Measurements from ENCODE around the gene CDH4. TPM values are rescaled to one million over a fixed set of nuclear protein-coding genes. Genes with fewer than 3 reads are reported as not detected.
"Not testable (repeated sequence)": the region's sequence is repeated elsewhere in the genome, so short reads cannot be mapped to it uniquely, and the experiment has no call there.

Gene CDH4
- total and polyA plus RNA-seq, 5 donors from 2014 or later = 0.07 to 0.69 (median 0.49) TPM; not detected in 1

DNA sequence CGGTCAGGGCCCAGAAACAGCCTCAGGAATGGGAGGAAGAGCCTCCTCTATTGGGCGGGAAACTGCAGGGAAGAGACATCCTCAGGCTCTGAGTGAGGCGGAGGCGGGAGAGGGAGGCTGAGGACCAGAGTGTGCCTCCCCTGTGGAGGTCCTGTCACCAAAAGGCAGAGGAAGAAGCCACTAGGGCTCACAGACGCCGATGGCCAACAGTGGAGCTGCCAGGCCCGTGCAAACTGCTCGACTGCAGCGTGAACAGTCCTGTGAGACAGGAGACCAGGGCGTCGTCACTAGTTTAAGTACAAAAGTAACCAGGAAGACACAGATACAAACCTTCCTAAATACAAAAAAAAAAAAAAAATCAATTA is 730.9 kb downstream of the CDH4 start:
- H3K27me3 ChIP-seq (ENCODE audit: control insufficient read depth, insufficient read depth, low read length) = no peaks in the 10 kb centered on the region
- H3K36me3 ChIP-seq (ENCODE audit: control insufficient read depth, insufficient read depth, low read length) = peaks cover 23% of the 10 kb centered on the region
- H3K36me3 Mint-ChIP-seq = peaks cover 24% of the 10 kb centered on the region

DNA sequence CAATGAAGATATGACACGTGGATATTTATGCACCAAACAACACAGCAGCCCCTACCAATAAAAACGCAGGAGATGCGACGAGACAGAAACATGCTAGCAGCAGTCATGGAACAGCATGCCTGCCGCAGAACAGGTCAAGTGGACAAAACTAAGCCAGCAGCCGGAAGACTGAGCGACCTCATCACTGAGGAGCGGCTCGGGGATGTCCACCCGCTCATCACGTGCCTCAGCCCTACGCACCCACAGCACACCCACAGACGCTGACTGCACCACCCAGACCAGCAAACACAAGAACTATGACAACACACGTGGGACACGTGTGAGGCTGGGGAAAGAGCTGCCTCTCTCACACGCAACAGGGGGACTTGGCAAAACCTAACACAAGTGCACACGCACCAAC is 731.9 kb downstream of the CDH4 start:
- H3K9me3 ChIP-seq (ENCODE audit: control insufficient read depth in 2 of 2, low read length in 2 of 2) = peaks cover 7 to 19% of the 10 kb centered on the region in 2 experiments
- Mint-ChIP-seq H3K27me3 (no peaks in the 10 kb centered on the region), H3K27ac (no peak overlapping the region), H3K4me1 (peaks cover 5 to 23% (median 9%) of the 10 kb centered on the region in 4 donors), H3K4me3 (no peak overlapping the region), H3K36me3 (peaks cover 33% of the 10 kb centered on the region), H3K9me3 (peaks cover 0 to 18% (median 0%) of the 10 kb centered on the region in 7 donors)
- no peak overlapping the region for H3K4me3 ChIP-seq (ENCODE audit: low read depth, low read length)
- peaks cover 31% of the 10 kb centered on the region for H3K36me3 ChIP-seq (ENCODE audit: control insufficient read depth, insufficient read depth, low read length)
- H3K27me3 ChIP-seq (ENCODE audit: control insufficient read depth, insufficient read depth, low read length) = no peaks in the 10 kb centered on the region
- peaks cover 5% of the 10 kb centered on the region for H3K4me1 ChIP-seq (ENCODE audit: control insufficient read depth, insufficient read depth, low read length, poor library complexity, severe bottlenecking)
- no peak overlapping the region for H3K27ac ChIP-seq (ENCODE audit: insufficient read depth, low read length, poor library complexity, severe bottlenecking)
- ATAC-seq (ENCODE audit: low read depth in 2 of 2) (no peak), DNase-seq (no peak)

More for the DNA sequence above, 730.9 kb downstream of the CDH4 start:
- Histone ChIP-seq H3K4me1 (ENCODE audit: control insufficient read depth, insufficient read depth, low read length, poor library complexity, severe bottlenecking) (peaks cover 5% of the 10 kb centered on the region), H3K4me3 (ENCODE audit: low read depth, low read length) (no peak overlapping the region), H3K27ac (ENCODE audit: insufficient read depth, low read length, poor library complexity, severe bottlenecking) (no peak overlapping the region), H3K9me3 (ENCODE audit: control insufficient read depth in 2 of 2, low read length in 2 of 2) (peaks cover 7 to 19% of the 10 kb centered on the region in 2 experiments)
- Mint-ChIP-seq H3K4me3 (no peak overlapping the region), H3K4me1 (peaks cover 5 to 23% (median 9%) of the 10 kb centered on the region in 4 donors), H3K27me3 (no peaks in the 10 kb centered on the region), H3K9me3 (peaks cover 0 to 18% (median 0%) of the 10 kb centered on the region in 7 donors), H3K27ac (peak overlapping the region in 1 of 3 donors; percentile 52)
- DNase-seq (no peak), ATAC-seq (ENCODE audit: low read depth in 2 of 2) (no peak)

DNA sequence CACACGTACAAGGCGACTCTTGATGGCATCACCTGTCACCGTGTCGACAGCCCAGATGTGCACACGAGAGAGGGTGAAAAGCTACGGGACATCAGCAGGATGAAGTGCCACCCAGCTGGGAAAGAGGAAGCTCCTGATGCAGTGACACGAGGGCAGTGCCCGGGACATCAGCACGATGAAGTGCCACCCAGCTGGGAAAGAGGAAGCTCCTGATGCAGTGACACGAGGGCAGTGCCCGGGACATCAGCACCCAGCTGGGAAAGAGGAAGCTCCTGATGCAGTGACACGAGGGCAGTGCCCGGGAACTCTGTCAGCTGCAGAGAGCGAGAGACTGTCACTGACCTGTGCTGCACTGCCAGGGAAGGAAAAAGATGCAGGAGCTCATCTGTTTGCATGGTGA is 732.4 kb downstream of the CDH4 start:
- peaks cover 31% of the 10 kb centered on the region for H3K36me3 ChIP-seq (ENCODE audit: control insufficient read depth, insufficient read depth, low read length)
- DNase-seq; H3K27me3 Mint-ChIP-seq; ATAC-seq (ENCODE audit: low read depth in 2 of 2); H3K27ac ChIP-seq (ENCODE audit: insufficient read depth, low read length, poor library complexity, severe bottlenecking); H3K4me3 ChIP-seq (ENCODE audit: low read depth, low read length); H3K4me1 ChIP-seq (ENCODE audit: control insufficient read depth, insufficient read depth, low read length, poor library complexity, severe bottlenecking); H3K27me3 ChIP-seq (ENCODE audit: control insufficient read depth, insufficient read depth, low read length); H3K27ac Mint-ChIP-seq: not testable (repeated sequence)
- H3K4me1 Mint-ChIP-seq = peaks cover 5 to 23% (median 9%) of the 10 kb centered on the region in 4 donors
- peaks cover 0 to 18% (median 0%) of the 10 kb centered on the region in 7 donors for H3K9me3 Mint-ChIP-seq
- peaks cover 35% of the 10 kb centered on the region for H3K36me3 Mint-ChIP-seq
- H3K4me3 Mint-ChIP-seq = peak overlapping the region in 1 of 4 donors; percentile 54
- H3K9me3 ChIP-seq (ENCODE audit: control insufficient read depth in 2 of 2, low read length in 2 of 2) = peaks cover 7 to 19% of the 10 kb centered on the region in 2 experiments

DNA sequence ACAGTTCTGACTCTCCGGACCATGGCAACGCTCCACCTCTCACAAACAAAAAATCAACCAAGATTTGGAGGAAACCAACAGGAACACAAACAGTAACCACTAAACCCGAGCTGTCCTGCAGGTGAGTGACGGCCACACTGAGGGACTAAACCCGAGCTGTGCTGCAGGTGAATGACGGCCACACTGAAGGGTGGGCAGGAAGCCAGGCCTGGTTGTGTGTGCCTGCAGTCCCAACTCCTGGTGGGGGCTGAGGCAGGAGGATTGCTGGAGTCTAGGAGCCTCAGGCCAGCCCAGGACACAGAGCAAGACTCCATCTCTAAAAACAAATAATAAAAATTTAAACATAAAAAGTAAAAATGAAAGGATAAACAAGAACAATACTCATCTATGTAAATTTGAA is 733.0 kb downstream of the CDH4 start:
- no peak overlapping the region for H3K4me3 Mint-ChIP-seq
- peaks cover 40% of the 10 kb centered on the region for H3K36me3 Mint-ChIP-seq
- Histone ChIP-seq H3K36me3 (ENCODE audit: control insufficient read depth, insufficient read depth, low read length) (peaks cover 36% of the 10 kb centered on the region), H3K4me1 (ENCODE audit: control insufficient read depth, insufficient read depth, low read length, poor library complexity, severe bottlenecking) (peaks cover 5% of the 10 kb centered on the region), H3K9me3 (ENCODE audit: control insufficient read depth in 2 of 2, low read length in 2 of 2) (peaks cover 7 to 19% of the 10 kb centered on the region in 2 experiments), H3K27ac (ENCODE audit: insufficient read depth, low read length, poor library complexity, severe bottlenecking) (no peak overlapping the region), H3K27me3 (ENCODE audit: control insufficient read depth, insufficient read depth, low read length) (no peaks in the 10 kb centered on the region), H3K4me3 (ENCODE audit: low read depth, low read length) (no peak overlapping the region)
- peaks cover 0 to 18% (median 0%) of the 10 kb centered on the region in 7 donors for H3K9me3 Mint-ChIP-seq
- H3K4me1 Mint-ChIP-seq = peaks cover 5 to 23% (median 9%) of the 10 kb centered on the region in 4 donors
- H3K27me3 Mint-ChIP-seq = no peaks in the 10 kb centered on the region
- DNase-seq (no peak), ATAC-seq (ENCODE audit: low read depth in 2 of 2) (no peak)
- no peak overlapping the region for H3K27ac Mint-ChIP-seq

DNA sequence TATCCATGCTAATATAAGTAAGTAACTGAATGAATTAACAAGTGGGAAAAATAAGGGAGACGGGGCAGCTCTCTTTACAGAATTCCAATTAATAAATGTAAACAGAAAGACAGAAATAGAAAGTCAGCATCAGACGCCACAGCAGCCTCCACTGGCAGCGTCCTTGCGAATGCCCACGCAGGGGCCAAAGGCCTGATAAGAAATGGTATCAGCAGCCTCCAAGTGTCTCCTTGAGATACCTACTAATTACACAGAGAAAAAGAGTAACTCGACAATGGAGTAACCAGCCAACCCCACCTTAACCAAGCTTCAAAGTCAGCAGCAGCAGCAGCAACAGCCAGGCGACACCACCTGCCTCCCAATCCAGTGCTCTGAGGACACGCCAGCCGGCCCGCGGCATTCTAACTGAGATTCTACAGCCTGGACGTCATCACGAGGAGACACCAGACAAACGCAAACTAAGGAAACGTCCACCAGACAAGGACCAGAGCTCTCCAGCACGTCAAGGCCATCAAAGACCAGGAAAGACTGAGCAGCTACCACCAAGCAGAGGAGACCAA is 734.8 kb downstream of the CDH4 start:
- H3K4me3 Mint-ChIP-seq = no peak overlapping the region
- Histone ChIP-seq H3K9me3 (ENCODE audit: control insufficient read depth in 2 of 2, low read length in 2 of 2) (peaks cover 11 to 24% of the 10 kb centered on the region in 2 experiments), H3K4me3 (ENCODE audit: low read depth, low read length) (no peak overlapping the region), H3K27me3 (ENCODE audit: control insufficient read depth, insufficient read depth, low read length) (no peaks in the 10 kb centered on the region), H3K27ac (ENCODE audit: insufficient read depth, low read length, poor library complexity, severe bottlenecking) (no peak overlapping the region), H3K4me1 (ENCODE audit: control insufficient read depth, insufficient read depth, low read length, poor library complexity, severe bottlenecking) (peaks cover 5% of the 10 kb centered on the region), H3K36me3 (ENCODE audit: control insufficient read depth, insufficient read depth, low read length) (peaks cover 53% of the 10 kb centered on the region)
- peaks cover 0 to 19% (median 4%) of the 10 kb centered on the region in 4 donors for H3K4me1 Mint-ChIP-seq
- H3K27ac Mint-ChIP-seq = no peak overlapping the region
- no peaks in the 10 kb centered on the region for H3K27me3 Mint-ChIP-seq
- H3K36me3 Mint-ChIP-seq = peaks cover 53% of the 10 kb centered on the region
- H3K9me3 Mint-ChIP-seq = peaks cover 0 to 25% (median 7%) of the 10 kb centered on the region in 7 donors
- ATAC-seq (ENCODE audit: low read depth in 2 of 2) = no peak
- no peak for DNase-seq

DNA sequence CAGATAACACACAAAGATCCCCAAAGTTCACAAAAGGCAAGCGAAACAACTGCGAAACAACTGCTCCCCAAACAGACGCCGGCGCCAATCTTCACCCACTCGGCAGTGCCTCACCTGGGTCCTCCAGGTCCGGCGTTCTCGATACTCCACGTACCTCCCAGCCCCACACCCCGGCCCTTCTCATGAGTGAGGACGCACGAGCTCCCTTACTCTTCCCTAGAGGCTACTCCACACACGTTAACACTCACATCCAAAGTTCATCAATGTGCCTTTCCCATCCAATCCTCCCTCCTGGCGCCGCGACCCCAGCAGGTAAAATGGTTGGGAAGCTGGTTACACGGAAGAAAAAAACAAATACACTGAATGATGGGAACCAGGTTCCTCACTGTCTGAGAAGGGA is 736.6 kb downstream of the CDH4 start:
- Mint-ChIP-seq H3K4me3 (no peak overlapping the region), H3K27me3 (no peaks in the 10 kb centered on the region), H3K36me3 (peaks cover 70% of the 10 kb centered on the region), H3K27ac (no peak overlapping the region), H3K4me1 (peaks cover 0 to 14% (median 2%) of the 10 kb centered on the region in 4 donors), H3K9me3 (peaks cover 0 to 25% (median 11%) of the 10 kb centered on the region in 7 donors)
- Histone ChIP-seq H3K27ac (ENCODE audit: insufficient read depth, low read length, poor library complexity, severe bottlenecking) (no peak overlapping the region), H3K4me3 (ENCODE audit: low read depth, low read length) (no peak overlapping the region), H3K9me3 (ENCODE audit: control insufficient read depth in 2 of 2, low read length in 2 of 2) (peaks cover 16 to 20% of the 10 kb centered on the region in 2 experiments), H3K27me3 (ENCODE audit: control insufficient read depth, insufficient read depth, low read length) (no peaks in the 10 kb centered on the region), H3K4me1 (ENCODE audit: control insufficient read depth, insufficient read depth, low read length, poor library complexity, severe bottlenecking) (no peaks in the 10 kb centered on the region), H3K36me3 (ENCODE audit: control insufficient read depth, insufficient read depth, low read length) (peaks cover 69% of the 10 kb centered on the region)
- DNase-seq = no peak
- no peak for ATAC-seq (ENCODE audit: low read depth in 2 of 2)

DNA sequence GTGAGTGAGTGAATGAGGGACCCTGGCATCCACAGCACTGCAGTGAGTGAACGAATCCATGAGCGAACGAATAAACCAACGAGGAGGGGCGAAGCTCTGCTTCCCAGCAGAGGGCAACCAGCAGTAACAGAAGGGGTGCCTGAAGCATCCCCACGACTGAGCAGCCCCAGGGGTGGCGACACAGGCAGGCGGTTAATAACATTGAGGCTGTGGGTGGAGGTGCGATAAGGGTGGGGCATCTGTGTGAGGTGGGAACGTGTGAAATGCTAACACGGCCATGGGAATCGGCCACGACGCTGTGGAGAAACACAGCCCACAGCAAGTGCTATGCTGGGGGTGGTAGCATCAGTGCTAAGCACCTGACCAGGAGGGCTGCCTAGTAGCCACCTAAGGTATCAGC is 737.7 kb downstream of the CDH4 start:
- no peak overlapping the region for H3K27ac Mint-ChIP-seq
- no peak overlapping the region for H3K4me3 Mint-ChIP-seq
- Histone ChIP-seq H3K4me1 (ENCODE audit: control insufficient read depth, insufficient read depth, low read length, poor library complexity, severe bottlenecking) (no peaks in the 10 kb centered on the region), H3K27me3 (ENCODE audit: control insufficient read depth, insufficient read depth, low read length) (no peaks in the 10 kb centered on the region), H3K9me3 (ENCODE audit: control insufficient read depth in 2 of 2, low read length in 2 of 2) (peaks cover 16 to 20% of the 10 kb centered on the region in 2 experiments), H3K4me3 (ENCODE audit: low read depth, low read length) (no peak overlapping the region), H3K27ac (ENCODE audit: insufficient read depth, low read length, poor library complexity, severe bottlenecking) (no peak overlapping the region), H3K36me3 (ENCODE audit: control insufficient read depth, insufficient read depth, low read length) (peaks cover 71% of the 10 kb centered on the region)
- DNase-seq (no peak), ATAC-seq (ENCODE audit: low read depth in 2 of 2) (no peak)
- no peaks in the 10 kb centered on the region for H3K27me3 Mint-ChIP-seq
- peaks cover 73% of the 10 kb centered on the region for H3K36me3 Mint-ChIP-seq
- peaks cover 0 to 19% (median 11%) of the 10 kb centered on the region in 7 donors for H3K9me3 Mint-ChIP-seq
- peaks cover 0 to 8% (median under 1%) of the 10 kb centered on the region in 4 donors for H3K4me1 Mint-ChIP-seq

All from CD4-positive, CD25-positive, alpha-beta regulatory T cell (primary cell).